Activated CD4-positive, alpha-beta T cell treated with anti-CD3 and anti-CD28 coated beads, Interleukin-2, Interleukin-6, amounts not matched to agents 100 ng/mL and 50 ng/mL, durations not matched to agents 16 hours and 8 hours (primary cell): ENCODE data around the gene OSBP2.
A peak's percentile ranks its signal among the peaks of the same experiment; 100 is the strongest.

ENCODE experiments used
- DNase-seq: peaks from one replicate; pipeline ENCODE4 v3.0.0-alpha.2; 2020

The OSBP2 gene

DNA sequence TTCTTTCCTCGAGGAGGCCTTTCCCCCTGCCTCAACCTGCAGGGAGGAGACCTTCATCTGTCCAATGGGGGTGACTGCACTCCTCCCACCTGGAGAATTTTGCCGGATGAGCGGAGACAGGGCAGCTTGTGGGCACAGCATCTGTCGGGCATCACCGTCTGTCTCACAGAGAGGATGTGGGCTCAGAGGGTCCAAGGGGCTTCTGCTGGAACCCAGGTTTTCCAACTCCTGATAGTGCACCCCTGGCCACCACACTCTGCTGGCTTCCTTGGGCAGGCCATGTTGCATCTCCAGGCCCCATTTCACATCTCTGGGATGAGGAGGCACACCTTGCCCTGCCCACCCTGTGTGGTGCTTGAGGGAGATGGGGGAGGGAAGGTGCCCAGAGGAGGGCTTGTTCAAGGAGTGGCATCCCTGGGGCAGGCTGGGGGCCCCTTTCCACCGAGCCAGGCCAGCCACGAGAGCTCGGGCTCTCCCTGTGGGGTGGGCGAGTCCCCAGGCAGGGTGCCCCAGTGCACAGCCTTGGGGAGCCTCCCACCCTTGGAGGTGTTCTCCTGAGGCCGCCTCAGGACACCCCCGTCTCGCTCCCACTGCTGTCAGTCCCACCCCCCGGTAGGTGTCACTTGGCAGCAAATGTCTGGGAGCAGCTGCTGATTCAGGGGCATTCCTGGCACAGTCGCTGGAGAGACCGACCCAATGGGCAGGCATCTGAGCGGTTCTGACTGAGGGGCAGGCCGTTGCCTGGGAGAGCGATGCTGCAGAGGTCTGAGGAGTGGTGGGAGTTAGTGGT, 189.7 kb downstream of the OSBP2 start:
- DNase-seq: no peak

DNA sequence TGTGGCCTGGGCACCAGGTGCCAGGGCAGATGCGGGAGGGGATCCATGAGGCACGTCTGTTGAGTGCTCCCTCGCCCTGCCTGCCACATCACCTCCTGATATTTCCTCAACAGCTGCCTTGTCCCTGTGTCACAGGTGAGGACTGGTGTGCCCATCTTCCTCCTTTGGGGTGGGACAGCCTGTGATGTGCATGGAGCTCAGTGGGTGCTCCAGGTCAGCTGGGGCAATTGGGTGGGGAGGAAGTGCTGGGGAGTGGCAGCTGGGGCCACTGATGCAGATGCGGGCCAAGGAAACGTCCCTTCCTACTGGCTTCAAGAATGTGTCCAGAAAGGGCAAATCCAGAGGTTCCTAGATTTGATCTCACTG, 190.3 kb downstream of the OSBP2 start:
- no peak for DNase-seq

DNA sequence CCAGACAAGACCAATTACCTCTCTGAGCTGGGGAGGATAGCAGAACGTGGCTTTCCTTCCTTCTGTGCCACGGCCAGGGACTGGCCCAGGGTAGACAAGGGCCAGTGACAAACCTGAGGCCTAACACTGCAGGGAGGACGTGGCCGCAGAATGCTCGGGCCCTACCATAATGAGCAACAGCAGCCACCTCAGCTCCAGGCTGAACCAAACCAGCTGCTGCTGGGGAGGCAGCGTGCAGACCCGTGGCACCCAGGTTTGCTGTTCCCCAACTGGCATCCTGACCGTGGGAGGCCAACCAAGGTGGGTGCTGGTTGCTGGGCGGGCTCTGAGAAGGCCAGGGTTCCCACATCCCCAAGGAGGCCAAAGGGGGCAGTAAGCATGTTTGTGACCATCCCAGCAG, 190.9 kb downstream of the OSBP2 start:
- no peak for DNase-seq

DNA sequence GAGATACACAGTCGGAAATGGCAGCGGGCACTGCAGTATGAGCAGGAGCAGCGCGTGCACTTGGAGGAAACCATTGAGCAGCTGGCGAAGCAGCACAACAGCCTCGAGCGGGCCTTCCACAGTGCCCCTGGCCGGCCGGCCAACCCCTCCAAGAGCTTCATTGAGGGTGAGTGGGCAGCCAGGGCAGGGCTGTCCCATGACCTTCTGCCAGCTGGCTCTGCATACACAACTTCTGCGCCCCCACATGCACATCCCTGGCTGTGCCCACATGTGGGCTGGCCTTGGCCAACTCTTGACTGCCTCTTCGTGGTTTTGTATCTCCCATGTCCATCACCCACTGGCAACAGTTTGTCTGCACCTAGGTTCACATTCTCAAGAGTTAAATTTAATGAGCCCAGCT, 192.8 kb downstream of the OSBP2 start:
- DNase-seq: no peak

DNA sequence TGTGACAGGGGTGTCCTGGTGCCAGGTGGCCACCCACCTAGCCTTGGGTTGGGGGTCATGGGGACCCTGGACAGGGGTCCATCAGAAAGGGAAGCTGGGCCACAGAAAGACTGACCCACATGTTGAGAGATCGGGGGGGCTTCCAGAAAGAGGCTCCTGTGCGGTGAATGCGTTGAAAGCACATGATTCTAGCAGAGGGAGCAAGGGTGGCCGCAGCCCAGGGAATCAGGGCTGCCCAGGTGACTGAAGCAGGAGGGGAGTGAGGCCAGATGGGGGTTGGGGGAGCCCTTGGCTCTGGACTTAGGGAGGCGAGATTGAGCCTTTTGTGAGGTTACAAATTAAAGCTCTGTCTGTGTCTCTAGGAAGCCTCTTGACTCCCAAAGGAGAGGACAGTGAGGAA, 193.2 kb downstream of the OSBP2 start:
- no peak for DNase-seq

DNA sequence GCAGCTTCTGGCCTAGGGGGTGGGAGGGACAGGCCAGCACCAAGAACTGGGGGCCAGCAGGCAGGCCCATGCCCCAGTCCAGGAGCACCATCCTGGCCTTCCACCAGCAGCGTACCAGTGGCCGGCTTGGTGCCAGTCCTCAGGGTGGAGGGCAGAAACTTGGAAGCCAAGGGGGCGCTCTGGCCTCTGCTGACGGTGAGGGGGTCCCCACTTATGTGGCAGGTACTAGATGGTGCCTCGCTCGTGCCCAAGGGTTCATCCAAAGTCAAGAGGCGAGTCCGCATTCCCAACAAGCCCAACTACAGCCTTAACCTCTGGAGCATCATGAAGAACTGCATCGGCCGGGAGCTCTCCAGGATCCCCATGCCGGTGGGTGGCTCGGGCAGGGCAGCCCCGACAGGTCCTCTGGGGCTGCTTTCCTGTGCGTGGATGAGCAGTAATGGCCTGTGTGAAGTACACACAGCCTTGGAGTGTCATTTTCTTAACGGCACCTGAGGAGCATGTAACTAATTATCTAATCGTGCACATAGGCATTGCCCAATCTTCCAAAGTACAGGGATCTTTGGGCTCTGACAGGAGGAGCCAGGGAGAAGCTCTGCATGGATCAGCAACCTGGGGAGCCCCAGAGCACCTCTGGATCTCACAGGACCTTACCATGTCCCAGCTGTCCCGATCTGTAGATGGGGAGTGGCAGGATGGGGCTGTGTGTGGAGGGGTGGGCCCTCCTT, 194.8 kb downstream of the OSBP2 start:
- no peak for DNase-seq

DNA sequence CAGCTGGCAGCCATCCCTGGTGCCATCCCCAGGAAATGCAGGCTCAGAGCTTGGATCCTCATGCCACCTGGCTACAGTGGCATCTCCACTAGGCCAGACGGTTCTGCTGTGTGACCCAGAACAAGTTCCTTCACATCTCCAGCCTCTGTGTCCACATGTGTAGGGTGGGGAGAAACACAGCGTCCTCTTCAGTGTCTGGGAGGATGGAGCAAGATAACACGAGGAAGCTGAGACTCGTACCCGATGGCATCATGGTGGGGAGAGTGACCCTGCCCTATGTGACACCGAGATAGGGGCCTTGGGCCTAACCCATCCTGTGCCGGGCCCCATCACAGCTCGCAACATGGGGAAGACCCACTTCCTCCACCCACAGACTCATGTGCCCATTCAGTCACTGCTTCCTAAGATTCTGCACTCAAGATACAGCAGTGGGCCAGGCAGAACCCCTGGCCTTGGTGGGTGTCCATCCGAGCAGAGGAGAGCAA, 195.4 kb downstream of the OSBP2 start:
- no peak for DNase-seq

DNA sequence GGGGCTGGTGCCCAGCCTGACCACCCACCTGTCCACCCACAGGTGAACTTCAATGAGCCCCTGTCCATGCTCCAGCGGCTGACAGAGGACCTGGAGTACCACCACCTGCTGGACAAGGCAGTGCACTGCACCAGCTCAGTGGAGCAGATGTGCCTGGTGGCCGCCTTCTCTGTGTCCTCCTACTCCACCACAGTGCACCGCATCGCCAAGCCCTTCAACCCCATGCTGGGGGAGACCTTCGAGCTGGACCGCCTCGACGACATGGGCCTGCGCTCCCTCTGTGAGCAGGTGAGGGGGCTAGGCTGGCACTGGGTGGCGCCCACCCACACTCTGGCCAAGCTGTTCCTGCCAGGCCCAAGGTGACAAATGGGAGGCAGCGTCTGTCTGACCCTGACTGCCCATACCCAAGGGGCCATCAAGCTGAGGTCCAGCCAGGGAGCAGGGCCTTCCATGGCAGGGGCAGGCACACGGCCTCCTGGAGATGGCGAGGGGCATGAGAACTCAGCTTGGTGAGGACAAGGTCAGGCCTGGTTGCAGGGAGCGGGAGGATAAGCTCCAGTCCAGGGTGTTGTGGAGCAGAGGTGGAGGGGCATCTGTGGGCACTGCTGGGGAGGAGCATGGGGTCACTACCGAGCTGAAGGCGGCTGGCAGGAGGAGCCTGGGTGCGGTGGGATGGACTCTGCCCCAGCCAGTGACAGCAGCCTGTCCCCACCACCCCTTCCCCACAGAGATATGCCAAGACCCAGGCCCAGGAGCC, 196.2 kb downstream of the OSBP2 start:
- peak; percentile 43 for DNase-seq

DNA sequence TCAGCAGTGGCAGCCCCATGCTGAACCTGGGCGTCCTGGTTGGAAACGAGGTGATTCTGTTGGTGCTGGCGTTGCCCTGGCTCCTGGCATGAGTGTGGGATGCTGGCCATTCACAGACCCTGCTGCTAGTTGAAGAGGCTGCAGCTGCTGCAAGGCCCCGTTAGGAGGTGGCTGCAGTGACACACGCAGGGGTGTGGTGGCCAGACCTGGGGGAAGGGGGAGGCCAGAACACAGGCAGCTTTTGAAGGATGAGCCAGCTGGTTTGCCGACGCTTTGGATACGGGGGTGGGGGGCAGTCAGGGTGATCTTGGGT, 196.7 kb downstream of the OSBP2 start:
- DNase-seq: no peak

DNA sequence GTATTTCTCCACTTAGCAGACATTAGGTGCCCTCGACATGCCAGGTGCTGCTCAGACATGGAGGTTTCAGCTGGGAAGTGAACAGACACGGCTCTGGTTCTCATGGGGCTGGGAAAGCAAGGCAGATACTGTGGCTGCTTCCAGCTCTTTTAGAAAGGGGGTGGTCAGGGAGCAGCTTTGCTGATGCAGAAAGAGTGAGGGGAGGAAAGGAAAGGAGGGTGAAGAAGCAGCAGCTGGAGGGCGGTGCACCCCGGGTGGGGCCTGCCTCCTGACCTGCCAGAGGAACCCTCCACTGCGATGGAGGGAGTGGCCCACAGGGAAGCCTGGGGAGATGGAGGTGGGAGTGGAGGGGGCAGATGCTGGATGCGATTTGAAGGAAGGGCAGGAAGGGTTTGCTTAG, 197.1 kb downstream of the OSBP2 start:
- no peak for DNase-seq

DNA sequence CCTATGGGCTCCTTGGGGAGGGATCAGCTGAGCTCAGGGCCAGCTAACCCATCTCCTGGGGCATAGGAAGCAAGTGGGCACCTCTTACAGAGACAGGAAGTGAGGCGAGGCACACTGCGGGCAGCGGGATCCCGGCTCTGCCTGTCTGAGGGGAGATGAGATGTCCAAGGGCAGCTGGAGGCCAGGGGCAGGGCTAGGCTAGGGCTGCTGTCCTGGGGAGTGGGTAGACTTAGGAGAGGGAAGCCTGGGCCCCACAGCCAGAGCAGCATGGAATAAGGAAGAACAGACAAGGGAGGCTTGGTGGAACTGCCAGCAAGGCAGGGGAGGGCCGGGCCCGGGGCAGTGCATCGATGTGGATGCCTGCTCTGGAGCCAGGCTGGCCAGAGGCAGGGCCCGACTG, 197.6 kb downstream of the OSBP2 start:
- no peak for DNase-seq

DNA sequence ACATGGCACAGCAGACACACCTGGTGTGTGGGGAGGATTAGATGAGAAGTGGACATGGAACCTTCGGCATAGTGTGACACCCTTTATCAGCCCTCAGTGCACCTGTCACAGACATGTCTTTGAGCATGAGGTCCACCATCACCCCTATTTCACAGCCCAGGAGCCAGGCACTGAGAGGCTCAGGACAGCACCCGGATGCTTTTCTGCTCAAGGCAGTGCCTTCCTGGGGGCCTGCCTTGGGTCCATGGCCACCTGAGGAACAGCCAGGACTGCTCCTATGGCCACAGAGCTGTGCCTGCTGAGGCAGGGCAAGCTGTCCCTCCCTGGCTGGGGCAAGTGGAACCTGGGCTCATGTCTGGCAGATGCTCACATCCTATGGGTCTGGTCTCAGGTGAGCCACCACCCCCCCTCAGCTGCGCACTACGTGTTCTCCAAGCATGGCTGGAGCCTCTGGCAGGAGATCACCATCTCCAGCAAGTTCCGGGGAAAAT, 198.1 kb downstream of the OSBP2 start:
- DNase-seq: no peak

DNA sequence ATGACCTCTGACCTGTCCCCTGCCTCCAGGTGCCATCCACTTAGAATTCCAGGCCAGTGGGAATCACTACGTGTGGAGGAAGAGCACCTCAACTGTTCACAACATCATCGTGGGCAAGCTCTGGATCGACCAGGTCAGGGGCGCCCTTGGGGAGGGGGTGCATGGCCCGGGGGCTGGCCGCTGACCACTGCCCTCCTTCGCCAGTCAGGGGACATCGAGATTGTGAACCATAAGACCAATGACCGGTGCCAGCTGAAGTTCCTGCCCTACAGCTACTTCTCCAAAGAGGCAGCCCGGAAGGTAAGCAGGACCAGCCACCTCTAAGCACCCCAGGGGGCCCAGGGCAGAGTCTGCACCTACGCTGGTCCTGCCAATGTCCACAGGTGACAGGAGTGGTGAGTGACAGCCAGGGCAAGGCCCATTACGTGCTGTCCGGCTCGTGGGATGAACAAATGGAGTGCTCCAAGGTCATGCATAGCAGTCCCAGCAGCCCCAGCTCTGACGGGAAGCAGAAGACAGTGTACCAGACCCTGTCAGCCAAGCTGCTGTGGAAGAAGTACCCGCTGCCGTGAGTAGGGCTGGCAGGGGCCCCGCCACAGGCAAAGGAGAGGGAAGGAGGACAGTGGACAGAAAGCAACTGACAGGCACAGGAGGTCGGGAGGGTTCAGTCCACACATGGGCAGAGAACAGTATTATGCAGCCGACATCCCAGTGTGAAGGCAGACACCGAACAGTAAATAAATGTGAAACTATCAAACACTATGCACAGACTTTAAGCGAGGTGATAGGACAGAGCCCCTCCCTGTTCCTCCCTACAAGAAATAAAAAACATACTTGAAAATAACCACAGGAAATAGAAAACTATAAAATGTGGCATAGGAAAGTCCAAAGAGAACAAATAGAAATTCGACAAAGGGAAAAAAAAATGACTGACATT, 199.0 kb downstream of the OSBP2 start:
- no peak for DNase-seq

DNA sequence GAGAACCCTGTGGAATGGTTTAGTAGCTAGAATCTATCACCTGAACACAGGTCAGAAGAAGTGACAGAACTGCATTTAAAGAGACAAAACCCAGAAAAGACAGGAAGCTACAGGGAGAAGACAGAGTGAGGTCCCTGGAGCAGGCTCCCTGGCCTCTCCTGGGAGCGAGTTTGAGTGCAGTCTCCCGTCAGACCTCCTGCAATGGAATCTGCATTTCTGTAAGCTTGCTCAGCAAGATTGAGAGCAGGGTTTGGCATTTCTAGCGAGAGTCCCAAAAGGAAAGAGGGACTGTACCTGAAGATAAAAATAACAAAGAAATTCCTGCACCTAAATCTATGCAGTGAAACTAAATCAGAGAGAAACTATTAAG, 199.7 kb downstream of the OSBP2 start:
- DNase-seq: no peak

DNA sequence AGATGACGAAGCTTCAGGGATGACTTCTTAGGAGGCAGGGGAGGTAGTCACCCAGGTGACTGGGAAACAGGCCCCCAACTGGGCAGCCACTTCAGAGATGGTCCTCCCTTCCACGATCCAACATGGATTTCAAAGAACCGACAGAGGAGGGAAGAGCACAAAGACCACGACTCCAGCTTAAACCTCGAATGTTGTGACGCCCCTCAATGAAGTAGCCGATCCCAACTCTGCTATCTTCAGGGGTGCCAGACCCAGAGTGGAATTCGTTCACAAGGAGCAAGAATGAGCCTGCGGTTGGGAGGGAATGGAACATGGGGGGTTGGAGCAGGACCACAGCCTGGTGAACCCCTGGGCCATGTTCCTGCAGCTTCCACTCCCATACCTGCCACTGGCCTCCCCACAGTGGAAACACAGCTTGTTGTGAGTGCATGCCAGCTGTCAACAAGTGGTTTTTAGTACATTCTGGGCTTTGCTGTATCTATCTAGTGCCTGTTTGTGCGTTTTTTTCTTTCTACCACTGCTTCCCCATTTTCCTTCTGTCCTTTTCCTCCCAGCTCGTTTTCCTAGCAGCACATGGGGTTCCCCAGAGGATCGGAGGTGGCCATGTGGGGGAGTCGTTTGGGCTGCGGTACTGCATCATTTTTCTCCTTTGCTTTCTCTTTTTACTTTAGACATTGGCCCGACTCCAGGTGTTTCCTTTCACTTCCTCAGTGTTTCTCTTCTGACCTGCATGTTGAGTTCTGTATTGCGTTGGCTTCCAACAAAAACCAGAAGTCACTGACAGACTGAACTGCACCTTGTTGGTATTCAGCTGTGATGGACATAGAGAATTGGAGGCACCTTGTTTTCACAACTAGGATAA, 208.1 kb downstream of the OSBP2 start:
- no peak for DNase-seq

DNA sequence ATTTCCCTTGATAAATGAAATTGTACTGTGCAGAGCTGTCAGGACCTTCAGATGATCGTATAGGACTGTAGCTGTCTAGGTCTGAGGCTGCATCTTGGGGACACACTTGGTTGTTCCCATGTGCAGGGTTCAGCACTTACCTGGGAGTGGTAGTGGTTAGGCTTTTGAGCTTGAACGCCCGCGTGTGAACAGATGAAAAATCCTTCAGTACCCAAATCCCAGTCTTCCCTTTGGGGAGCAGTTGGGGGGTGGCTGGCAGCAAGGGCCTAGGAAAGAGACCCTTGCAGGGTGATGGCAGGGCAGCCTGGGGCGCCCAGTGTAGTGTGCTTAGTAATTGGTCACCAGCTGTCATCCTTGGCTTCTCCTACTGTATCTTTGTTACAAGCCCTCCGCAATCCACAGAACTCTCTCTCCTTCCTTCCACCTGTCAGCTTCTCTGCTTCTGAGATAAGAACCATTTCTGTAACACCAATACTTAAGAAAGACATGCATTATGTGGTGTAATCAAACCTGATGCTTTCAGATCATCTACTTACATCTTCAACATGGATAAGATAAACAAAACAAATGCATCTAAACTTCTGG, 209.3 kb downstream of the OSBP2 start:
- DNase-seq: no peak

DNA sequence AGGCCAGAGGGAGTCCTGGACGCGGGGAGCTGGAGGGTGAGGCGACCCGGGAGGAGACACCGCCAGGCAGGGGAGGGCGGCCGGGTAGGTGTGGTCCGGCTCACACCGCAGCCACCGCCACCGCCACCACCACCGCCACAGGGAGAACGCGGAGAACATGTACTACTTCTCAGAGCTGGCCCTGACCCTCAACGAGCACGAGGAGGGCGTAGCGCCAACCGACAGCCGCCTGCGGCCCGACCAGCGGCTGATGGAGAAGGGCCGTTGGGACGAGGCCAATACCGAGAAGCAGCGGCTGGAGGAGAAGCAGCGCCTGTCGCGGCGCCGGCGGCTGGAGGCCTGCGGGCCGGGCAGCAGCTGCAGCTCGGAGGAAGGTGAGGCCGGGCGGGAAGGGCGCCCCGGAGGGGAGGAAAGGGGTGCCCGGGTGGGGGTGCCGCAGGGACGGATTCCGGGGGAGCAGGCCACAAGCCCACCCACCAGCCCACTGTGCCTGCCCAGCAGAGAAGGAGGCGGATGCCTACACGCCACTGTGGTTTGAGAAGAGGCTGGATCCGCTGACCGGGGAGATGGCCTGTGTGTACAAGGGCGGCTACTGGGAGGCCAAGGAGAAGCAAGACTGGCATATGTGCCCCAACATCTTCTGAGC, 211.1 kb downstream of the OSBP2 start:
- DNase-seq: no peak

DNA sequence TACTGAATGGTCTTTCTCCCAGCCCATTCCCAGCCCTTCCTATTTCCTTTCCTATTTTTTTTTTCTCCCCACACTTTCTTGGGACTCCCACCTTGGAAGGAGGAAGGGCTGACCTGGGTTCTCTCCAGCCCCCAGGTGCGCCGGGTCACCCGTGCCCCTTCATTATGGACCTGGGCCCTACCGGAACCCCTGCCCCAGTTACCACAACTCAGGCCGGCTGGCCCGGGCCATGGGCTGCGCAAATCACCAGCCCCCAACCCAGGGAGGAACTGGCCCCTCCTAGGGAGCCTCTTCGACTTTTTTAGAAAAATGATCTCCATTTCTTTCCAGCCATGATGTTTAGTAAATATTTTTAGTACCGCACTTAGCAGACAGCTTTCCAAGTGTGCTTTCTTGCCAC, 211.7 kb downstream of the OSBP2 start:
- DNase-seq: no peak

DNA sequence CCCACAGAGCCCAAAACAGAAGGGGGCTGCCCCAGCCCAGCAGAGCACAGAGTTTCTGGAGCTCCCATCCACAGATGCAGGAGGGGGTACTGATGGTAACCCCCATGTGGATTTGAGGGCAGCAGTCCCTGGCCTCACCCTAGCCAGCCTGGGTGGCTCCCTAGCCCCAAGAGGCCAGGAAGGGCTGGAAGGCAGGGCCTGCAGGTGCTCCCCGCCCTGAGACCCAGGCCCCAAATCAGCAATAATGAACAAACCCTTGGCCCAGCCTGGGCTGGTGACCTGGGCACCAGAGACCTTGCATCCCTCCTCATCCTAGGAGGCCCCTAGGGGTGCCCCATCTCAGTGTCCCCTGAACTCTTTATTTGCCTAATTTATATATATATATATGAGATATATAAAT, 212.3 kb downstream of the OSBP2 start:
- no peak for DNase-seq

DNA sequence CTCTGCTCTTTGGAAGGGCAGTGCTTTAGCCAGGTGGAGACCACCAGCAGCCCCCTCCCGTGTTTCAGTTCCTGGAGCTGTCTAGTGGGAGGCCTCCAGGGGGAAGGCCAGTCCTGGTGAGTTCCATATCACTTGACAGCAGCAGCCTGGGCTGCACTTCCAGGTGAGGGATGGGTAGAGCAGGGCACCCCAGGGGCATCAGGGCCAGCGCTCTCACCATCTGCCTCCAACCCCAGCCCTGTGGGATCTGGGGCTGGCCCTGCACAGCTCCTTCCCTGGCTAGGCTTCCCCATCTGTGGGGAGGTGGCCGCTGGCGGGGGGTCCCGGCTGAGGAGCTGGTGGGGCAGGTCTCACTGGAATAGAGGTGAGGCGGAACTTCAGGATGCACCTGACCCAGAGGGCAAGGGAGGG, 213.4 kb downstream of the OSBP2 start:
- no peak for DNase-seq

DNA sequence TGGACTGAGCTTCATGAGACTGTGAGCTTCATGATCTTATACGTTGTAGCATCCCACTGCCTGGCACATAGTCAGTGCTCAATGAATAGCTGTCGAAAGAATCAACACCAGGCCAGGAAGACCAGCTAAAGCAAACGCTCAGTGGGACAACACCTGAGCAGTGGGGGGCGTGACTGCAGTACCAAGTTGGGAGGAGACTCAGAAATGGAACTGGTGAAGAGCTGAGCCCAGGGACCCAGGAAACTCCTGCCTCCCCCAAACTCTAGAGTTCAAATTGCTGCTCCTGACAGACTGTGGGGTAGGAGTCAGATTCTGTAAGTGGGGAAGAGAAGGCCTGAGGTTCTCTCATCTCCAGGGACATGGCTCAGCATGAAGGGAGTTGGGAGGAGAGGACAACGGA, 214.6 kb downstream of the OSBP2 start:
- DNase-seq: no peak
